Suprapubic skin (tissue), 3 donors: ENCODE data around the gene PLXDC2.

Experiments used
- CTCF ChIP-seq, 2 donors: fragments of 200-600 bp in 1 of 2; fragments of 450-650 bp in 1 of 2; sonication (generic) in 1 of 2; IDR thresholded peaks; one replicate each; pipeline ENCODE4 v1.5.1; 2016 to 2019; ENCODE audit warnings: antibody characterized with exemption in 2 of 2, mild to moderate bottlenecking in 1 of 2, moderate library complexity in 1 of 2
- POLR2A ChIP-seq, 2 donors: fragments of 450-650 bp; IDR thresholded peaks; one replicate each; pipeline ENCODE4 v1.6.1; 2017; ENCODE audit warnings: antibody characterized with exemption in 2 of 2, mild to moderate bottlenecking in 2 of 2, moderate library complexity in 2 of 2

- TF ChIP-seq POLR2A (IDR thresholded peaks at IDR 0.05) = no peak
- TF ChIP-seq CTCF (IDR thresholded peaks at IDR 0.05) = no peak
Observed at GRCh38 chr10:20254078-20254477, 437.8 kb downstream of the PLXDC2 start.
